ENCODE data around the gene CDK5RAP2. TPM values are rescaled to one million over a fixed set of nuclear protein-coding genes. Genes with fewer than 3 reads are reported as not detected.

Gene CDK5RAP2
- total and polyA plus RNA-seq, 10 of the 15 experiments (the other 5 are each of a cell fraction or from before 2014, with no cell fraction given): 16.2 to 53.5 (median 34.5) TPM

GRCh38 chr9:120475341-120475740 lies 104.6 kb downstream of the CDK5RAP2 start:
- no TSS peak for BruUV-seq (replicated peaks)
- 94% methylated on average over 7 of the region's 7 CpGs for WGBS (ENCODE audit: insufficient coverage, insufficient replicate concordance, low lambda C conversion rate, missing lambda C conversion rate)
- in situ Hi-C loops (cut with MboI): no loop called here

More at GRCh38 chr9:120475341-120475740, 104.6 kb downstream of the CDK5RAP2 start:
- ChIA-PET POLR2A (no interaction called here), RAD21 (ENCODE audit: unreplicated experiment) (interaction anchor here (1.0 kb wide), 1 partner anchor 145 kb away, joined by 3 read pairs; no protein-coding TSS in a partner anchor), SMC1A (ENCODE audit: uncharacterized antibody, unreplicated experiment) (no interaction called here), CTCF (no interaction called here)
- H3K9ac ChIP-seq (ENCODE audit: control insufficient read depth, insufficient read depth, low read length): no peak overlapping the region
- peaks cover 11 to 12% of the 10 kb centered on the region in 2 experiments; a peak in 3 of 4 replicates for H3K36me3 ChIP-seq (ENCODE audit: control insufficient read depth in 2 of 2, insufficient read depth in 2 of 2, low read length in 1 of 2)
- no peaks in the 10 kb centered on the region for H4K20me1 ChIP-seq (ENCODE audit: control insufficient read depth, insufficient read depth)
- H3K79me2 ChIP-seq (ENCODE audit: control insufficient read depth, insufficient read depth, low read length): no peaks in the 10 kb centered on the region
- FAIRE-seq: no peak
- no peak overlapping the region for H3K4me3 ChIP-seq
- no peaks in the 10 kb centered on the region for H3K9me3 ChIP-seq (replicated peaks; ENCODE audit: control insufficient read depth, insufficient read depth, low read length)
- ATAC-seq: no peak
- intact Hi-C loops (cut with micrococcal nuclease; ENCODE audit: unreplicated experiment): no loop called here
- H3K27ac ChIP-seq (ENCODE audit: control insufficient read depth, insufficient read depth): no peak overlapping the region
- H3K4me2 ChIP-seq (ENCODE audit: control insufficient read depth, insufficient read depth): no peak overlapping the region
- DNase-seq (ENCODE audit: low read depth, low spot score): no peak
- H3K4me1 ChIP-seq (ENCODE audit: control insufficient read depth, insufficient read depth, low read length): no peaks in the 10 kb centered on the region
- TF ChIP-seq IRF3 (IDR thresholded peaks at IDR 0.05) (no peak), SREBF2 (IDR thresholded peaks at IDR 0.05; ENCODE audit: low read length) (no peak), SMC3 (IDR thresholded peaks at IDR 0.05; ENCODE audit: borderline replicate concordance, low read length) (no peak), ZNF274 (IDR thresholded peaks at IDR 0.05; ENCODE audit: insufficient read depth, insufficient read length) (no peak), CEBPZ (IDR thresholded peaks at IDR 0.05; ENCODE audit: low read depth, low read length) (no peak)
- H3K27me3 ChIP-seq (replicated peaks in 1 of 2; ENCODE audit: control insufficient read depth in 2 of 2, insufficient read depth in 2 of 2, low read length in 1 of 2): no peaks in the 10 kb centered on the region
- no peak overlapping the region for H2AFZ ChIP-seq (ENCODE audit: control insufficient read depth, low read depth, low read length)
